GM12873 (cell line): ENCODE results near the gene PMS1.

Source experiments
- TF ChIP-seq, protein P1 (sequence below): IDR thresholded peaks from 2 replicates; pipeline ENCODE4 v1.5.1; 2012; ENCODE audit warnings: low read depth, mild to moderate bottlenecking, moderate library complexity, low read length, control low read depth; ENCODE audit not compliant: insufficient read depth; ENCODE audit errors: missing control alignments

PMS1 gene

GRCh38 chr2:189821953-189822748 lies 37.9 kb downstream of the PMS1 start:
- TF ChIP-seq, protein P1, sequence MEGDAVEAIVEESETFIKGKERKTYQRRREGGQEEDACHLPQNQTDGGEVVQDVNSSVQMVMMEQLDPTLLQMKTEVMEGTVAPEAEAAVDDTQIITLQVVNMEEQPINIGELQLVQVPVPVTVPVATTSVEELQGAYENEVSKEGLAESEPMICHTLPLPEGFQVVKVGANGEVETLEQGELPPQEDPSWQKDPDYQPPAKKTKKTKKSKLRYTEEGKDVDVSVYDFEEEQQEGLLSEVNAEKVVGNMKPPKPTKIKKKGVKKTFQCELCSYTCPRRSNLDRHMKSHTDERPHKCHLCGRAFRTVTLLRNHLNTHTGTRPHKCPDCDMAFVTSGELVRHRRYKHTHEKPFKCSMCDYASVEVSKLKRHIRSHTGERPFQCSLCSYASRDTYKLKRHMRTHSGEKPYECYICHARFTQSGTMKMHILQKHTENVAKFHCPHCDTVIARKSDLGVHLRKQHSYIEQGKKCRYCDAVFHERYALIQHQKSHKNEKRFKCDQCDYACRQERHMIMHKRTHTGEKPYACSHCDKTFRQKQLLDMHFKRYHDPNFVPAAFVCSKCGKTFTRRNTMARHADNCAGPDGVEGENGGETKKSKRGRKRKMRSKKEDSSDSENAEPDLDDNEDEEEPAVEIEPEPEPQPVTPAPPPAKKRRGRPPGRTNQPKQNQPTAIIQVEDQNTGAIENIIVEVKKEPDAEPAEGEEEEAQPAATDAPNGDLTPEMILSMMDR, result no peak

- TF ChIP-seq, protein P1, result no peak
Observed at GRCh38 chr2:189824694-189825396, 40.6 kb downstream of the PMS1 start.

DNA sequence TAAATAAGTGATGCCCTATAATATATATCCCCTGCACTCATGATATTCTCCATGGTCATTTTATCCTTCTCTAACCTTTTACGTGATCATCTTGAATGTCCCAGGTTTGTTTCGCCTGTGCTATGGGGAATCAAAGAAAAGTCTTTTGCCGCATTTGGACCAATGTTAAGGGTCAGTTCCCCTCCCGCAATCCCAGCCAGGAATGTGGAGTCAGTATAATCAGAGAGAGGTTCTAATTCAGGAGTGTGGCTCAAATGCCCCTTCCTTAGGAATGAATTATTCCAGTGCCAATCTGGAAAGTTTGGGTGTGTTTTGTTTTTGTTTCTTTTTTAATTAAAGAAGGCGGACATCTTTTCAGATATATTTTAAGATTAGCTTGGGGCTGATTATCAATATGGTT lies 41.8 kb downstream of the PMS1 start:
- TF ChIP-seq, protein P1, result no peak

DNA sequence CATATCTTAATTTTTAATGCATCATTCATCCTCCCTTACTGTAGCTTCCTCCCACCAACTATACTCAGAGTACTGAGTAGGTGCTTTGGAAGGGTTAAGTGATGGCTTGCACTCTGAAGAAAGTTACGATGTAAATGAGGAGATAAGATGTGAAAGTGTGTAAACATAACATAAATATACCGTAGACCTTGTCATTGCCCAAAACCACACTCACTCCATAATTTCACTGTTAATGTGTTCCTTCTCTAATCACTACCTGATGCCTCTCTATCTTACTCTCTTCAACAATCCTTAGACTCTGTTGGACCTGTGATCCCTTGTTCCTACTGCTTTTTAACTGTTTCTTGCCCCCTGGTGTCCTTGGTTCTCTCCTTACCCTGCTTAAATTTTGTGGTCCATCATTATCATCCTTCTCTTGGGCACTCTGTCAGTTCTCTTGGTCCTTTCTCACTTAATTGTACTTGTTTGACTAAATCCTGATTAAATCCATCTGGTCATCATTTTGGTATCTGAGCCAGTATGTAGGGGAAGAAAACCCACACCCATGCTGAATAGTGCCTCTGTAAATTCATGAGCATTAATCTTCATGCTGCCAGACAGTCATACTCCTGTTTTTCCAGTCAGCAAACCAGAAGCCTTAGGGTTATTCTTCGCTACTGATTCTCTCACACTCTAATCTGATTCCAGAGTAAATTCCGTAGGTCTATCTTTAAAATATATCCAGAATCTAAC lies 45.0 kb downstream of the PMS1 start:
- TF ChIP-seq, protein P1, result no peak

DNA sequence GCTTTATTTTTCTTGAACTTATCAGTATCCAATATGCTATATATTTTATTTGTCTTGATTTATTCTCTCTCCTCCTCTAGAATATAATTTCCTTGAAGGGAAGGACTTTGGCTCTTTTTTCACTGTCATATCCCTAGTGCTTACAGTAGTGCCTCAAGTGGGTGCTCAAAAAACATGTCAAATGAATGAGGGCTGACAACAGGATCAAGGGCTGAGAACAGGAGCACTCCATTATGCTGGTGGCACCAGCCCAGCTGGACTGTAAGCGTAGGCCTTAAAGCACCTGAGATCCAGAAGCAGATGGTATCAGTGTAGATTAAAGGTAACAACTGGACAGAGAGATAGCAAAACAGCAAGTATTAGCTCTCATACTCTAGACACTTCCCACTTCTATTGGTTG lies 46.3 kb downstream of the PMS1 start:
- TF ChIP-seq, protein P1, result no peak

DNA sequence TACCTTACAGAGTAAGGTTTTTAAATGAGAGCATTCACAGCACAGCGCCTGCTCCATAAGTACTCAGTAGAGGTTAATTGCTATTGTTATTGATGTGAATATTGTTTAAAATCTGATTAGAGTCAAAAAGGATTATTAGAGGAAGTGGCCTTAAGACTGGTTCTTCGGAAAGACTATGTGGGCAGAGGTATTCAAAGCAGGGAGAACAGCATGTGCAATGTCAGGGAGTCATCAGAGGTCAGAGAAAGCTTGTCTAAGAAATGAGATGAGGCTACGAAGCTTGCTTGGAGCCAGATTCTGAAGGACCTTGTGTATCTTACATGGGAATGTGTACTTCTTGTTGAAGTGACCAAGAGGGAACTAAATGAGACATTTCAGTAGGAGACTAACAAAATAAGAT lies 49.8 kb downstream of the PMS1 start:
- TF ChIP-seq, protein P1, result no peak
